Spleen (tissue), 7 donors: ENCODE results near the gene IGFBP6.

ENCODE experiments used
- CTCF ChIP-seq, 11 experiments: fragments of 200-600 bp in 7 of 11; fragments of 450-650 bp in 4 of 11; sonication (generic) in 4 of 11; IDR thresholded peaks in 8 of 11; conservative IDR thresholded peaks in 3 of 11; 1 replicate in 7 of 11; 2 replicates in 4 of 11; pipeline versions ENCODE4 v1.4.0 to v1.8.0; 2016 to 2021; ENCODE audit warnings: antibody characterized with exemption in 11 of 11, inconsistent platforms in 4 of 11, mild to moderate bottlenecking in 1 of 11
- POLR2A ChIP-seq, 3 donors: fragments of 450-650 bp; IDR thresholded peaks; one replicate each; pipeline ENCODE4 v1.5.1; 2017; ENCODE audit warnings: antibody characterized with exemption in 3 of 3, mild to moderate bottlenecking in 1 of 3
- donor health status: DM: no; HTN: no; CAD: no; lungs with moderate emphysema.
- donor health status: DM: no; HTN: no; CAD: no.
- donor health status: DM: no; HTN: no; CAD: no.

- TF ChIP-seq CTCF (IDR thresholded peaks at IDR 0.05 in 8 of 11, conservative IDR thresholded peaks at IDR 0.05 in 3 of 11): no peak
- no peak for TF ChIP-seq POLR2A (IDR thresholded peaks at IDR 0.05)
These were observed 45.5 kb upstream of the IGFBP6 start for GRCh38 chr12:53051881-53052412.
